GM12878 (cell line): ENCODE measurements around the gene MYOCOS.

ENCODE experiments used
- EP300 ChIP-seq, 2 experiments: fragments of 150-350 bp in 1 of 2; IDR thresholded peaks; 2 replicates each; pipeline ENCODE4 v1.6.1; 2011 to 2012; ENCODE audit warnings: low read depth in 2 of 2, low read length in 2 of 2, borderline replicate concordance in 1 of 2, improper control_type of control experiment in 1 of 2, inconsistent platforms in 1 of 2; ENCODE audit not compliant: control insufficient read depth in 1 of 2
- FOXM1 ChIP-seq: IDR thresholded peaks from 2 replicates; pipeline ENCODE4 v1.6.1; 2012; ENCODE audit warnings: low read depth, mild to moderate bottlenecking, inconsistent platforms, low read length, moderate library complexity
- MXI1 ChIP-seq: fragments of 150-350 bp; IDR thresholded peaks from 2 replicates; pipeline ENCODE4 v1.6.1; 2011; ENCODE audit warnings: low read depth, mild to moderate bottlenecking, inconsistent platforms, low read length, improper control_type of control experiment
- NR2C2 ChIP-seq: IDR thresholded peaks from 2 replicates; pipeline ENCODE4 v1.6.1; 2011; ENCODE audit warnings: borderline replicate concordance, low read depth; ENCODE audit not compliant: control insufficient read depth, insufficient read length
- POLR2A ChIP-seq: IDR thresholded peaks from 2 replicates; pipeline ENCODE4 v1.6.1; 2011; ENCODE audit warnings: low read depth, mild to moderate bottlenecking, low read length
- POLR2AphosphoS5 ChIP-seq: IDR thresholded peaks from 2 replicates; pipeline ENCODE4 v1.6.1; 2011; ENCODE audit warnings: mild to moderate bottlenecking, low read length, inconsistent platforms
- SP1 ChIP-seq: IDR thresholded peaks from one replicate; pipeline ENCODE4 v1.6.1; 2011; ENCODE audit warnings: low read depth, low read length
- TF ChIP-seq, protein P1 (sequence below), 3 experiments: IDR thresholded peaks in 2 of 3; conservative IDR thresholded peaks in 1 of 3; 2 replicates each; pipeline ENCODE4 v1.5.1; 2011; ENCODE audit warnings: low read depth in 3 of 3, low read length in 3 of 3, mild to moderate bottlenecking in 3 of 3, control low read depth in 2 of 3, moderate library complexity in 2 of 3, inconsistent platforms in 1 of 3, mixed read lengths in 1 of 3; ENCODE audit not compliant: control insufficient read depth in 2 of 3, insufficient read depth in 1 of 3; ENCODE audit errors: extremely low read depth in 1 of 3

DNA sequence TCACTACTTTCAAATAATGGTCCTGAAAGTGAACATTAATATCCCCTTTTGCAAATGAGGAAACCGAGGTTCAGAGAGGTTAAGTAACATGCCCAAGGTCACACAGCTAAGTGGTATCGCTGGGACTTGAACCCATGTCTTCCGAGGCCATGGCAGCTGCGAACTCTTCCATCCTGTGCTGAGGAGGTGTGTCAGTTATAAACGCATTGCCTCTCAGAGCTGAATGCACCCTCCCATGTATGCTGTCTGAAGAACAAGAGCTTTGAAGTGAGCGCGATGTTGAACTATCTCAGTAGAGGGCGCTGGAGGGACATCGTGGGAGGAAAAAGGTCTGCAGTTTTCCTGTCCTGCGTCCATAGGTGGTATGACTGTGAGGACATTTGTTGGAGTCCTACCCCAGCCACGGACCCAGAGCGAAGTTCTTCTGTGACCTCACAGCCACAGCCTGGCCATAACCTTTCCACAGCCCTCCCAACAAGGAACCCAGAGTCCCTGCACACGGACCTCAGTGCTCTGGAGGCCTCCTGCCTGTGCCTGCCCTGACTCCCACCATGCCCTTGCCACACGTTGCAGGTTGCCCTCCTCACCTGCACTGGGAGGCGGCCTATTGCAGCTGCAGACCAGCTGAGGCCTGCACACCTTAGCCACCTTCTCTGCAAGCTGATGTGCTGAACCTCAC is 22.9 kb downstream of the MYOCOS start:
- TF ChIP-seq, protein P1, sequence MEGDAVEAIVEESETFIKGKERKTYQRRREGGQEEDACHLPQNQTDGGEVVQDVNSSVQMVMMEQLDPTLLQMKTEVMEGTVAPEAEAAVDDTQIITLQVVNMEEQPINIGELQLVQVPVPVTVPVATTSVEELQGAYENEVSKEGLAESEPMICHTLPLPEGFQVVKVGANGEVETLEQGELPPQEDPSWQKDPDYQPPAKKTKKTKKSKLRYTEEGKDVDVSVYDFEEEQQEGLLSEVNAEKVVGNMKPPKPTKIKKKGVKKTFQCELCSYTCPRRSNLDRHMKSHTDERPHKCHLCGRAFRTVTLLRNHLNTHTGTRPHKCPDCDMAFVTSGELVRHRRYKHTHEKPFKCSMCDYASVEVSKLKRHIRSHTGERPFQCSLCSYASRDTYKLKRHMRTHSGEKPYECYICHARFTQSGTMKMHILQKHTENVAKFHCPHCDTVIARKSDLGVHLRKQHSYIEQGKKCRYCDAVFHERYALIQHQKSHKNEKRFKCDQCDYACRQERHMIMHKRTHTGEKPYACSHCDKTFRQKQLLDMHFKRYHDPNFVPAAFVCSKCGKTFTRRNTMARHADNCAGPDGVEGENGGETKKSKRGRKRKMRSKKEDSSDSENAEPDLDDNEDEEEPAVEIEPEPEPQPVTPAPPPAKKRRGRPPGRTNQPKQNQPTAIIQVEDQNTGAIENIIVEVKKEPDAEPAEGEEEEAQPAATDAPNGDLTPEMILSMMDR (IDR thresholded peaks at IDR 0.05 in 2 of 3, conservative IDR thresholded peaks at IDR 0.05 in 1 of 3; ENCODE audit: control insufficient read depth in 2 of 3, extremely low read depth in 1 of 3, insufficient read depth in 1 of 3, low read depth in 3 of 3, low read length in 3 of 3) = peak; percentile 66 to 82 (median 82)
- TF ChIP-seq EP300 (IDR thresholded peaks at IDR 0.05; ENCODE audit: borderline replicate concordance in 1 of 2, control insufficient read depth in 1 of 2, low read depth in 2 of 2, low read length in 2 of 2) = no peak
- TF ChIP-seq FOXM1 = no peak
- no peak for TF ChIP-seq MXI1
- no peak for TF ChIP-seq POLR2AphosphoS5
- TF ChIP-seq POLR2A = no peak
- no peak for TF ChIP-seq SP1
- TF ChIP-seq NR2C2 = no peak
